ENCODE data around the gene POM121C. TPM values are rescaled to one million over a fixed set of nuclear protein-coding genes. Genes with fewer than 3 reads are reported as not detected.
"Not testable (repeated sequence)": the region's sequence is repeated elsewhere in the genome, so short reads cannot be mapped to it uniquely, and the experiment has no call there.

Gene POM121C
- total and polyA plus RNA-seq, 2 of the 4 experiments (the other 2 are of a cell fraction), result 6.1 to 18.3 TPM

DNA sequence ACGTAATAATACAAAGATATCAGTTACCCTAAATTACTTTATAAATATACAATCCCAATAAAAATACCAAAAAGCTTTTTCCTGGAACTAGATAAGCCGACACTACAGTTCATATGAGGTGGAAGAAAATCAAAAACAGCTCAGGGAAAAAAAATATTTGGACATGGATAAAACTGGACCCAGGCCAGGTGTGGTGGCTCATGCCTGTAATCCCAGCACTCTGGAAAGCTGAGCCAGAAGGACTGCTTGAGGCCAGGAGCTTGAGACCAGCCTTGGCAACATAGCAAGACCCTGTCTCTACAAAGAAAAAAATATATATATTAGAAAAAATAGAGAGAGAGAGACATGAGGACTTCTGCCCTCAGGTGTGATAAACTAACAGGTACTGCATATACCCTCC is 32.7 kb upstream of the POM121C start:
- intact Hi-C loops (cut with micrococcal nuclease), result not testable (repeated sequence)

GRCh38 chr7:75509033-75509432 is 22.9 kb upstream of the POM121C start:
- intact Hi-C loops (cut with micrococcal nuclease); H3K4ac ChIP-seq (ENCODE audit: low read depth, low read length); H3K18ac ChIP-seq (ENCODE audit: low read depth, low read length); H3K9me3 ChIP-seq (ENCODE audit: control insufficient read depth, insufficient read depth, low read length); H4K8ac ChIP-seq (ENCODE audit: low read depth in 2 of 2, low read length in 2 of 2); H2BK5ac ChIP-seq (ENCODE audit: low read depth, low read length, poor library complexity, severe bottlenecking); H4K5ac ChIP-seq (ENCODE audit: low read depth, low read length); ATAC-seq (ENCODE audit: low read depth); H2AK9ac ChIP-seq (replicated peaks; ENCODE audit: low read depth, low read length, poor library complexity); DNase-seq; H3K9ac ChIP-seq (ENCODE audit: low read depth, low read length); H4K20me1 ChIP-seq (ENCODE audit: insufficient read depth, low read length); H3K14ac ChIP-seq (replicated peaks; ENCODE audit: low read depth, low read length); POLR2A ChIA-PET (ENCODE audit: unreplicated experiment); H3K23ac ChIP-seq (ENCODE audit: low read depth, low read length); H3K56ac ChIP-seq (ENCODE audit: extremely low read depth, insufficient read depth, low read length); H3K27me3 ChIP-seq (ENCODE audit: control insufficient read depth, insufficient read depth, low read length); H3K9me1 ChIP-seq (ENCODE audit: insufficient read depth, low read length); in situ Hi-C loops (cut with MboI; ENCODE audit: low sequenced_read_pairs); H4K91ac ChIP-seq (ENCODE audit: insufficient read depth, low read depth, low read length); H3K4me2 ChIP-seq (ENCODE audit: low read depth, low read length); H3K79me1 ChIP-seq (ENCODE audit: low read depth in 1 of 2, low read length in 2 of 2); CTCF ChIA-PET; H3K36me3 ChIP-seq (ENCODE audit: control insufficient read depth, insufficient read depth, low read length); H3K27ac ChIP-seq (ENCODE audit: insufficient read depth, low read length); H3K4me3 ChIP-seq (ENCODE audit: insufficient read depth, low read depth, low read length); BruUV-seq (replicated peaks); H2BK20ac ChIP-seq (ENCODE audit: low read depth, low read length); H2BK120ac ChIP-seq (ENCODE audit: low read depth, low read length); H3K4me1 ChIP-seq (ENCODE audit: control insufficient read depth, insufficient read depth, low read length); H2AK5ac ChIP-seq (ENCODE audit: low read depth, low read length); H2BK15ac ChIP-seq (ENCODE audit: low read depth, low read length); H2AFZ ChIP-seq (replicated peaks; ENCODE audit: low read length, poor library complexity); dilution Hi-C loops (cut with HindIII; ENCODE audit: low sequenced_read_pairs, unreplicated experiment): not testable (repeated sequence)
- no CpG with 5 or more reads among the region's 4 CpGs for WGBS, 2 experiments (ENCODE audit: extremely low coverage in 2 of 2, insufficient read length in 1 of 2)

More for the DNA sequence above, 32.7 kb upstream of the POM121C start:
- H3K27me3 ChIP-seq (ENCODE audit: control insufficient read depth, insufficient read depth, low read length); H3K9ac ChIP-seq (ENCODE audit: low read depth, low read length); H3K18ac ChIP-seq (ENCODE audit: low read depth, low read length); H2AK5ac ChIP-seq (ENCODE audit: low read depth, low read length); H2BK120ac ChIP-seq (ENCODE audit: low read depth, low read length); H2AFZ ChIP-seq (replicated peaks; ENCODE audit: low read length, poor library complexity); H2BK15ac ChIP-seq (ENCODE audit: low read depth, low read length); H3K27ac ChIP-seq (ENCODE audit: insufficient read depth, low read length); H3K9me1 ChIP-seq (ENCODE audit: insufficient read depth, low read length); ATAC-seq (ENCODE audit: low read depth); H3K4ac ChIP-seq (ENCODE audit: low read depth, low read length); H2BK20ac ChIP-seq (ENCODE audit: low read depth, low read length); H3K23ac ChIP-seq (ENCODE audit: low read depth, low read length); H3K4me3 ChIP-seq (ENCODE audit: insufficient read depth, low read depth, low read length); H3K14ac ChIP-seq (replicated peaks; ENCODE audit: low read depth, low read length); H3K4me1 ChIP-seq (ENCODE audit: control insufficient read depth, insufficient read depth, low read length); H3K9me3 ChIP-seq (ENCODE audit: control insufficient read depth, insufficient read depth, low read length); H2AK9ac ChIP-seq (replicated peaks; ENCODE audit: low read depth, low read length, poor library complexity); H4K91ac ChIP-seq (ENCODE audit: insufficient read depth, low read depth, low read length); H4K5ac ChIP-seq (ENCODE audit: low read depth, low read length); H3K56ac ChIP-seq (ENCODE audit: extremely low read depth, insufficient read depth, low read length); H2BK5ac ChIP-seq (ENCODE audit: low read depth, low read length, poor library complexity, severe bottlenecking); dilution Hi-C loops (cut with HindIII; ENCODE audit: low sequenced_read_pairs, unreplicated experiment); POLR2A ChIA-PET (ENCODE audit: unreplicated experiment); CTCF ChIA-PET; DNase-seq; H4K8ac ChIP-seq (ENCODE audit: low read depth in 2 of 2, low read length in 2 of 2); BruUV-seq (replicated peaks); H3K4me2 ChIP-seq (ENCODE audit: low read depth, low read length); H4K20me1 ChIP-seq (ENCODE audit: insufficient read depth, low read length); in situ Hi-C loops (cut with MboI; ENCODE audit: low sequenced_read_pairs): not testable (repeated sequence)
- H3K36me3 ChIP-seq (ENCODE audit: control insufficient read depth, insufficient read depth, low read length), result peaks cover 10% of the 10 kb centered on the region
- no CpG with 5 or more reads among the region's 2 CpGs for WGBS, 2 experiments (ENCODE audit: extremely low coverage in 2 of 2, insufficient read length in 1 of 2)
- H3K79me1 ChIP-seq (ENCODE audit: low read depth in 1 of 2, low read length in 2 of 2), result peaks cover 0 to 16% of the 10 kb centered on the region in 2 experiments
